LNCaP clone FGC (cell line): ENCODE results near the gene NXPH3.

Source experiments
- DNase-seq: peaks from one replicate; pipeline ENCODE4 v3.0.0-alpha.2; 2011; ENCODE audit warnings: low read depth
- H3K4me3 ChIP-seq: 2 replicates; pipeline ENCODE4 v1.5.1; 2011; ENCODE audit warnings: mild to moderate bottlenecking, low read depth, low read length, control low read depth
- CTCF ChIP-seq: IDR thresholded peaks from 2 replicates; pipeline ENCODE4 v1.5.1; 2012; ENCODE audit warnings: mild to moderate bottlenecking; ENCODE audit not compliant: control insufficient read depth, insufficient read depth; ENCODE audit errors: extremely low read depth

Gene NXPH3

GRCh38 chr17:49631496-49631895 is 55.8 kb downstream of the NXPH3 start:
- no peak overlapping the region for H3K4me3 ChIP-seq
- no peak for DNase-seq
- TF ChIP-seq CTCF: no peak
